Measurements from ENCODE around the gene TMX4. TPM values are rescaled to one million over a fixed set of nuclear protein-coding genes. Genes with fewer than 3 reads are reported as not detected.

TMX4 gene
- total and polyA plus RNA-seq, 3 experiments from 2014 or later: 36.7 to 69.1 (median 39.2) TPM

DNA sequence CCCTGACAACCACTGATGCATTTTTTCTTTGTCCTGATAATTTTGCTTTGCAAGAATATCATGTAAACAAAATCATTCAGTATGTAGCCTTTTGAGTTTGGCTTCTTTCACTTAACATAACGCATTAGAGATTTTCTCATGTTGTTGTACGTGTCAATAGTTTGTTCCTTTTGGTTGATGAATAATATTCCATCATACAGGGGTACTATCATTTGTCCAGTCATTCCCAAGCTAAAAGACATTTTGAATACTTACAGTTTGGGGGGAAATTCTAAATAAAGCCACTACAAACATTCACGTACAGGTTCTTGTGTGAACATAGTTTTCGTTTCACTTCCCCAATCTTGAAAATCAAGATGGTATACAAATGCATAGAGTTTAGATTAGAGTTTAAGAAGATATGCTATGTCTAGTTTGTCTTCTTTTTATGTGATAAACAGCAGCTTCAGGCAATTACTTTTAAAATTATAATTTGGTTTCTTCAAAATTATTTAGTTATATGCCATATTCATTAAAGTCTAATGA is 84.5 kb downstream of the TMX4 start:
- H3K27ac Mint-ChIP-seq: no peak overlapping the region
- no peaks in the 10 kb centered on the region for H3K9me3 ChIP-seq (ENCODE audit: low read length)
- H3K27me3 ChIP-seq (ENCODE audit: insufficient read depth, low read length, poor library complexity, severe bottlenecking): no peaks in the 10 kb centered on the region
- ChIA-PET CTCF (interaction anchor here (1.7 to 3.9 kb wide), 3 partner anchors 109 to 787 kb away, joined by 3 to 54 read pairs (median 10); no protein-coding TSS in a partner anchor), POLR2A (no interaction called here)
- H3K4me3 Mint-ChIP-seq: no peak overlapping the region
- H3K36me3 ChIP-seq (ENCODE audit: insufficient read depth, low read length): no peaks in the 10 kb centered on the region
- H3K27me3 Mint-ChIP-seq: peaks cover 0 to 45% of the 10 kb centered on the region in 2 donors
- no peak overlapping the region for H3K27ac ChIP-seq (ENCODE audit: low read depth, low read length)
- no peaks in the 10 kb centered on the region for H3K9me3 Mint-ChIP-seq
- peaks cover 0 to 5% (median 0%) of the 10 kb centered on the region in 3 donors for H3K4me1 Mint-ChIP-seq
- no peak overlapping the region for H3K4me3 ChIP-seq (ENCODE audit: low read length)
- H3K36me3 Mint-ChIP-seq: no peaks in the 10 kb centered on the region
- H3K4me1 ChIP-seq (ENCODE audit: insufficient read depth, low read length): no peaks in the 10 kb centered on the region
- no peak for DNase-seq

DNA sequence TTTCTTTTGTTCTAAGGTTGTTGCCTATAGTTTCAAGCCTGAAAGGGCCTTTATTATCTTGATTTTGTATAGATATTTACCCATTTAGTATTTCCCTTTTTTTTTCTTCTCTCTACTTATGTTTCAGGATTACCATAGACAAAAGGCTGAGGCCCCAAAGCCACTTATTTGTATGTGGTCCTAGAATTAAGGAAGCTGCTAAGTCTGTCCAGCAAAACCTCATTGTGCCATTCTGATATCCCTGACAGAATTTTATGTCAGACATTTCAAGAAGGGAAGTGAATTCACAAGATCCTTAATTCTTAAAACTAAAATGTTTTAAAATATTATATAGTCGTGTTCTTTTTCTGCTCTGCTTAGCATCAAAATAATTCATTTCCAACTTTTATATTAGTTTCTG is 86.2 kb downstream of the TMX4 start:
- H3K36me3 Mint-ChIP-seq: no peaks in the 10 kb centered on the region
- H3K4me3 Mint-ChIP-seq: no peak overlapping the region
- H3K9me3 Mint-ChIP-seq: no peaks in the 10 kb centered on the region
- Histone ChIP-seq H3K27ac (ENCODE audit: low read depth, low read length) (no peak overlapping the region), H3K36me3 (ENCODE audit: insufficient read depth, low read length) (no peaks in the 10 kb centered on the region), H3K9me3 (ENCODE audit: low read length) (no peaks in the 10 kb centered on the region), H3K4me3 (ENCODE audit: low read length) (no peak overlapping the region), H3K4me1 (ENCODE audit: insufficient read depth, low read length) (no peaks in the 10 kb centered on the region), H3K27me3 (ENCODE audit: insufficient read depth, low read length, poor library complexity, severe bottlenecking) (no peaks in the 10 kb centered on the region)
- no peak for DNase-seq
- ChIA-PET POLR2A (no interaction called here), CTCF (no interaction called here)
- H3K4me1 Mint-ChIP-seq: peaks cover 0 to 5% (median 0%) of the 10 kb centered on the region in 3 donors
- H3K27ac Mint-ChIP-seq: no peak overlapping the region
- peaks cover 0 to 50% of the 10 kb centered on the region in 2 donors for H3K27me3 Mint-ChIP-seq

DNA sequence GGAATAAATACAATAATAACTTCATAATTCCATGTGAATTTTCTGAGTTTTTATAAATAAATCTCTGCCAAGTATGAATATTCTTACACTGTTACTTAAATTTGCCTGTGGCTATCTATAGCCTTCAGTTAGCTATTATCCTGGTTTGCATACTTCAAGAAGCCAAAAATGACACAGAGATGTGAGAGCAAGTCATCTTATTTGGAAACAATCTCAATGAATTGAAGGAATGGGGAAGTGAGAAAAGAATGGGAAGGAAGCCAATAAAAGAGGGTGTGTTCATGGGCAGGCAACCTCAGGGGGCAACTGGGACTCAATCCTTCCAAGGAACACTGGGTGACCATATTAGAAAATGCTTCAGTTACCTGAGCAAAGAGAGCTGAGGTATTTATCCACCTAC is 89.2 kb downstream of the TMX4 start:
- Mint-ChIP-seq H3K27me3 (peaks cover 0 to 45% of the 10 kb centered on the region in 2 donors), H3K9me3 (no peaks in the 10 kb centered on the region), H3K4me3 (no peak overlapping the region), H3K36me3 (no peaks in the 10 kb centered on the region), H3K4me1 (no peaks in the 10 kb centered on the region), H3K27ac (no peak overlapping the region)
- Histone ChIP-seq H3K36me3 (ENCODE audit: insufficient read depth, low read length) (no peaks in the 10 kb centered on the region), H3K4me1 (ENCODE audit: insufficient read depth, low read length) (no peaks in the 10 kb centered on the region), H3K9me3 (ENCODE audit: low read length) (no peaks in the 10 kb centered on the region), H3K4me3 (ENCODE audit: low read length) (no peak overlapping the region), H3K27ac (ENCODE audit: low read depth, low read length) (no peak overlapping the region), H3K27me3 (ENCODE audit: insufficient read depth, low read length, poor library complexity, severe bottlenecking) (no peaks in the 10 kb centered on the region)
- DNase-seq: no peak
- POLR2A ChIA-PET: no interaction called here
- CTCF ChIA-PET: no interaction called here

Other genes starting within 250 kb of the TMX4 start
- gene HAO1, start 79.3 kb downstream of the TMX4 start, total RNA-seq: not detected
- not detected for gene HAO1, start 79.3 kb downstream of the TMX4 start, polyA plus RNA-seq
- gene PLCB1, start 112.5 kb upstream of the TMX4 start, total RNA-seq: 1 to 10 TPM; 8.5 to 9.9 TPM
- gene PLCB1, start 112.5 kb upstream of the TMX4 start, polyA plus RNA-seq: 8.8 TPM

All from CD8-positive, alpha-beta memory T cell (primary cell).